ENCODE measurements around the gene STXBP6. TPM values are rescaled to one million over a fixed set of nuclear protein-coding genes. Genes with fewer than 3 reads are reported as not detected.

Gene STXBP6
- total RNA-seq, 1 experiment from 2014 or later = 22.8 TPM

GRCh38 chr14:25052385-25052784 is 2.4 kb upstream of the STXBP6 start:
- no peak for DNase-seq (ENCODE audit: low spot score)

GRCh38 chr14:25050269-25051150 is 563 bp upstream of the STXBP6 start:
- DNase-seq (ENCODE audit: low spot score) = peak; percentile 26

- DNase-seq (ENCODE audit: low spot score) = no peak
Observed at GRCh38 chr14:25049093-25049567, 817 bp downstream of the STXBP6 start.

GRCh38 chr14:25048170-25049016 is 1.6 kb downstream of the STXBP6 start:
- no peak for DNase-seq (ENCODE audit: low spot score)

- no peak for DNase-seq (ENCODE audit: low spot score)
Observed at GRCh38 chr14:25046301-25046943, 3.5 kb downstream of the STXBP6 start.

GRCh38 chr14:25044106-25044698 is 5.7 kb downstream of the STXBP6 start:
- no peak for DNase-seq (ENCODE audit: low spot score)

GRCh38 chr14:25042362-25043299 is 7.3 kb downstream of the STXBP6 start:
- peak; percentile 24 for DNase-seq (ENCODE audit: low spot score)

GRCh38 chr14:25041898-25042297 is 8.0 kb downstream of the STXBP6 start:
- DNase-seq (ENCODE audit: low spot score) = peak; percentile 7

- DNase-seq (ENCODE audit: low spot score) = no peak
Observed at GRCh38 chr14:25041484-25041883, 8.5 kb downstream of the STXBP6 start.

- DNase-seq (ENCODE audit: low spot score) = no peak
Observed at GRCh38 chr14:25039933-25040332, 10.0 kb downstream of the STXBP6 start.

GRCh38 chr14:25038044-25038668 is 11.8 kb downstream of the STXBP6 start:
- no peak for DNase-seq (ENCODE audit: low spot score)

- DNase-seq (ENCODE audit: low spot score) = no peak
Observed at GRCh38 chr14:25037032-25037431, 12.9 kb downstream of the STXBP6 start.

GRCh38 chr14:25034803-25035681 is 14.9 kb downstream of the STXBP6 start:
- DNase-seq (ENCODE audit: low spot score) = no peak

GRCh38 chr14:25033358-25033757 is 16.6 kb downstream of the STXBP6 start:
- no peak for DNase-seq (ENCODE audit: low spot score)

- peak; percentile 77 for DNase-seq (ENCODE audit: low spot score)
Observed at GRCh38 chr14:25032092-25032784, 17.7 kb downstream of the STXBP6 start.

GRCh38 chr14:25026476-25027137 is 23.3 kb downstream of the STXBP6 start:
- DNase-seq (ENCODE audit: low spot score) = no peak

GRCh38 chr14:25019892-25020291 is 30.1 kb downstream of the STXBP6 start:
- no peak for DNase-seq (ENCODE audit: low spot score)

GRCh38 chr14:25017562-25017961 is 32.4 kb downstream of the STXBP6 start:
- no peak for DNase-seq (ENCODE audit: low spot score)

Data from H4 (cell line).